GM21529 (cell line): ENCODE measurements around the gene C11orf86.

Experiments
- ATAC-seq: cut with Tn5 transposase; IDR thresholded peaks from one replicate; pipeline ENCODE4 v1.9.1; 2021; ENCODE audit not compliant: unreplicated experiment

C11orf86 gene

DNA sequence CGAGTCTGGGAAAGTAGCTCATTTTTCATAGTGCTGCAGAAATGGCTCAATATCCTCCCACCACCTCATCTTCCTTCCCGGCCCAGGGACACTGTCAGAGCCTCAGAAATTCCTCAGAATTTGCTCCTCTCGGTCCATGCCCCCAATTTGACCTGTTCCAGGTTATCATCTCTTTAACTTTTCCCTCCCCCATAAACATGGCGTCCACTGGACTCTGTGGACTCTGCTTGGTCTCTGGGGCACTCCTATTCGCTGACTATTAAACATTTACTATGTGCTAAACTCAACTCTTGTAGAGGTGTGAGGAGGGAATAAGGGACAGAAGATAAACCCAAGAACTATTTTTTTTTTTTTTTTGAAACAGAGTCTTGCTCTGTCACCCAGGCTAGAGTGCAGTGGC is 8.8 kb upstream of the C11orf86 start:
- no peak for ATAC-seq

GRCh38 chr11:66967670-66968425 is 7.3 kb upstream of the C11orf86 start:
- no peak for ATAC-seq

- no peak for ATAC-seq
These were observed 5.4 kb upstream of the C11orf86 start for GRCh38 chr11:66969584-66970225.

DNA sequence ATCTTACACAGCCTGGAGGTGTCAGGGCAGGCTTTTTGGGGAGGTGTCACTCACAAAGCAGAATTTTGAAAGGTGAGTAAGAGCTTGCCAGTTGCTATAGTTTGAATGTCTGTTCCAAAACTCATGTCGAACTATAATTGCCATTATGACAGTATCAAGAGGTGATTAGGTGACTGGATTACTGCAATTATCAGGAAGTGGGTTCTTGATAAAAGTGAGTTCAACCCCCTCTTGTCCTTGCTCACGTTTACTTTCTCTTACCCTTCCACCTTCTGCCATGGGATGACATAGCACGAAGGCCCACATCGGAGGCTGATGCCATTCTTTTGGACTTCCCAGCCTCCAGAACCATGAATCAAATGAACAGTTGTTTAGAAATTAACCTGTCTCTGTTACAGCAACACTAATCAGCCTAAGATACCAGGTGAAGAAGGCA is 4.7 kb upstream of the C11orf86 start:
- ATAC-seq, result no peak

- ATAC-seq, result no peak
These were observed 4.2 kb upstream of the C11orf86 start for GRCh38 chr11:66970807-66971442.

GRCh38 chr11:66971488-66971887 is 3.6 kb upstream of the C11orf86 start:
- no peak for ATAC-seq

DNA sequence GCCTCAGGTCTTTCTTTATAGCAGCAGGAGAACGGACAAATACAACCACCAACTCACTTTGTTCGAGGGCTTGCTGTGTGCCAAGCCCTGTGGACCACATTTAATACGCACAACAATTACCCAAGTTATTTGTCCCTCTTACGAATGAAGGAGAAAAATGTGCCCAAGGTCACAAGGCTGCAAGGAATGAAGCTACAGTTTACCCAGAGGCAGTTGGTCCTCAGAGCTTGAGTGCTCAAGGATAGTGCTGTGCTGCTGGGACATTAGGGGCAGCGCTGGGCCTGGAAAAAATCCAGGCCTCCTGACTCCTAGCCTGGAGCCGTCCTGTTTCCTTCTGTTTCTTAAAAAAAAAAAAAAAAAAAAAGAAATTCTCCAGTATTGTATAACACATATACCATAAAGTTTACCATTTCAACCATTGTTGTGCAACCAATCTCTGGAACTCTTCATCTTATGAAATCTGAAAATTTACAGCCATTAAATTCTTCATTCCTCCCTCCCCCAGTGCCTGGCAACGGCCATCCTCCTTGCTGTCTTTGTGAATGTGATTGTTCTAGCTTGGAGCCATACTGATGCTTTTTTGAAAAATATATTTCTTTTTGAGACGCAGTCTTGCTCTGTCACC is 1.0 kb upstream of the C11orf86 start:
- ATAC-seq, result no peak

DNA sequence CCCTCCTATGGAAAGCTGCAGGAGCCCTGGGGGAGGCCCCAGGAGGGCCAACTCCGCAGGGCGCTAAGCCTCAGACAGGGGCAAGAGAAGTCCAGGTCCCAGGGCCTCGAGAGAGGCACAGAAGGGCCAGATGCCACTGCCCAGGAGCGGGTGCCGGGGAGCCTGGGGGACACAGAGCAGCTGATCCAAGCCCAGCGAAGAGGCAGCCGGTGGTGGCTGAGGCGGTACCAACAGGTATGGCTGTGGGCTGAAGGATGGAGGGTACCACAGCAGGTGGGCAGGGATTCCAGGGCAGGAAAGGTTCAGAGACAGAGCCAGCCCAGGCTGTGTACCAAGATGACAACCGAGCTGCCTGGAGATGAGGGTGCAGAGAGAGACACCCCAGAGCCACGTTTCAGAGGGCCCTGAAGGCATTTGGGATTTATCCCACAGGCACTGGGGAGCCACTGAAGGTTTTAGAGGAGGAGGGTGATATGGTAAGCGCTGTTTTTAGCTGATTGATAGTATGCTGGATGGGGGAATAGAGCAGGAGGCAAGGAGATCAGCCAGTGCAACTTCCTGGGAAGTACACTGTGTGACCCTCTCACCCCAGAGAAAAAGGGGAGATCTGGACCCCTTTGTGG is 412 bp downstream of the C11orf86 start:
- no peak for ATAC-seq

DNA sequence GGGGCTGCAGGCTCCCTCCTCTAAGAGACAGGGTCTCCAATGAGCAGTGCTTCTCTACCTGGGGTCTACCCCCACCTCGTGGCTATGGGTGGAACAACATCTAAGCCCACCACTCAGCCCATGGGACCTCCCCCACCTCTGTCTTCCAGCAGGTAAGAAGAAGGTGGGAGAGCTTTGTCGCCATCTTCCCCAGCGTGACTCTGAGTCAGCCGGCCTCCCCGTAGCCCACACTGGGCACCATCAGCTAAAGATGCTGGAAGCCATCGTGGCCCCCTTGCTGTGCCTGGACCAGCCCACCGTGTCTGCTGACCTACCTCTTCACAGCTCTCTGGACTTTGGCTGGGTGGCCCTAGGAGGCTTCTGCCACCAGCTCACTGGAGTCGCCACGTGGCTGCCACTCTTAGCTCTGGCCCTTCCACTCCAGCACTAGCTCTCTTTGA is 944 bp downstream of the C11orf86 start:
- ATAC-seq, result no peak

DNA sequence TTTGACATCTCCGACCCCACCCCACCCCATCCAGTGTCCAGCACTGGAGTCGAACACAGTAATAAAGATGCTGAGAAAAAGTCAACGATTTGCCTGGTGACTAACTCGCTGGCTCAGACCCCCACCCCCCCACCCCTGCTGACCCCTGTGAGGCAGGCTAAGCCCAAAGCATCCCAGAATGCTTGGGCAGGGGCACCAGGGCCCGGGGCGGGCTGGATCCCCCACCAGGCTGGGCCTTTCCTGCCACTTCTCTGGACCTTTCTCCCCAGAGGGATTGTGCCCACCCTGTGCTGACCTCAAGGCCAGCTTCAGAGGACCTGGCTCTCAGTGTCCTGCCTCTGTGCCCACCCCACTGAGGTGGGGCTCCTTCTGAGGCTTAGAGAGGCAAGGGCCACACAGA is 1.8 kb downstream of the C11orf86 start:
- no peak for ATAC-seq

DNA sequence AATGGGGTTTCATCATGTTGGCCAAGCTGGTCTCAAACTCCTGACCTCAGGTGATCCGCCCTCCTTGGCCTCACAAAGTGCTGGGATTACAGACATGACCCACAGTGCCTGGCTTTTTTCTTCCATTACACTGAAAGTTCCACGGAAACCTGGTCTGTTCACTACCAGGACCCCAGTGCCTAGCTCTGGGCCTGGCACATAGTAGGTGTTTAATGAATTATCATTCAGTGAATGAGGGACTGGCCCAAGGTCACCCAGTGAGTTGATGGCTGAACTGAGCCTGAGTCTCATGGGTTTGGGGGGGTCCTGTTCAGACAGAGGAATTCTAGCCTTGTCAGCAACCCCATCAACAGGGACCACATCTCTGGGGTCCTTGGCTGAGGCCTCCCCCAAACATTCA is 3.1 kb downstream of the C11orf86 start:
- ATAC-seq, result no peak

DNA sequence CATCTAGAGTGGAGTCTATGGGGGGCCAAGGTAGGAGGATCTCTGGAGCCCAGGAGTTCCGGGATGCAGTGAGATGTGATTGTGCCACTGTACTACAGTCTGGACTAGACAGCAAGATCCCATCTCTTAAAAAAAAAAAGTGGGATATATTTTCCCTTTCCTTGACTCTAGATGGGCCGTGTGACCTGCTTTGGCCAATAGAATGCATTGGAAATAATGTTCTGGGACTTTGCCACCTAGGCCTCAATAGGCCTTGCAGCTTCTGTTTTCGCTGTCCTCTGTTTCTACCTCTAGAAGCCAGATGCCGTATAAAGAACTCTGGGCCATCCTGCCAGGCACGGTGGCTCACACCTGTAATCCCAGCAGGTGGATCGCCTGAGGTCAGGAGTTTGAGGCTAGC is 3.6 kb downstream of the C11orf86 start:
- no peak for ATAC-seq

DNA sequence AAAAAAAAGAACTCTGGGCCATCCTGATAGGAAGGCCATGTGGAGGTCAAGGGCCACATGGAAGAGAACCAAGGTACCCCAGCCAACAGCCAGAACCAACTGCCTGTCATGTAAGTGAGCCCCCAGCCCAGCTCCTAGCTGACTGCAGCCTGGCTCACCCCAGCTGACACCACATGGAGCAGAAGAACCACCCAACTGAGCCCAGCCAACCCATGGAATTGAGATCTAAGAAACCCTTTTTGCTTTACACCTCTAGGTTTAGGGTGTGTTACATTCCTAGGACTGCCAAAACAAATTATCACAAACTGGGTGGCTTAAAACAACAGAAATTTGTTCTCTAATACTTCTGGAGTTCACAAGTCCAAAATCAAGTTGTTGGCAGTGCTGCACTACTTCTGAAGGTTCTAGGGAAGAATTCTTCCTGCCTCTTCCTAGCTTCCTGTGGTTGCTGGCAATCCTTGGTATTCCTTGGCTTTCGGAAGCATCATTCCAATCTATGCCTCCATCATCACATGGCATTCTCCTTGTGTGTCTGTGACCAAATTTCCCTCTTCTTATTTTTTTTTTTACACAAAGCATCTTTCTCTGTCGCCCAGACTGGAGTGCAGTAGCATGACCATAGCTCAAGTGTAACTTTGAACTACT is 4.4 kb downstream of the C11orf86 start:
- ATAC-seq, result no peak

- no peak for ATAC-seq
These were observed 7.0 kb downstream of the C11orf86 start for GRCh38 chr11:66981976-66982578.

DNA sequence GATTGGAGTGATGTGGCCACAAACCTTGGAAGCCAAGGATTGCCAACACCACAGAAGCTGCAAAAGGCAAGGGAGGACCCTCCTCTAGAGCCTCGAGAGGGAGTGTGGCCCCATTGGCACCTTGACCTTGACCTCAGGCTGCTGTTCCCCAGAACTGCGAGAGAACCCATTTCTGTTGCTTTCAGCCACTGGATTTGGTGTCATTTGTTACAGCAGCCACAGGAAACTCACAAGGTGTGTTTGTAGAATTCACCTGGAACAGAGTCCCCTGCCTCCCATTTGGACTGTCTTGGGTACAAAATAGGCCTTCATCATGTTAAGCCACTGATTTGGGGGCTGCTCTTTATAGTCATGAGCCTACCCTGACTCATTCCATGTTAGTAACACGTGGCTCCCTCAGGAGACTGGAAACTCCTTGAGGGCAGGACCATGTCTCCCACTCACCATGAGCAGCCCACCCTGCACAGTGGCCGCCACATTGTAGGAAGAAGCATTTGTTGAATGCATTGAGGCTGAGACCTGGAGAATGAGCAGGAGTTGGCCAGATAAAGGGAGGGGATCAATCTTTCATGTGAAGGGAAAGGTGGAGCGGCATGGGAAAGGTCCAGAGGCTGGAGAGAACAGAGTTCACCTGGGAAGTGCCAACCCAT is 8.3 kb downstream of the C11orf86 start:
- no peak for ATAC-seq

DNA sequence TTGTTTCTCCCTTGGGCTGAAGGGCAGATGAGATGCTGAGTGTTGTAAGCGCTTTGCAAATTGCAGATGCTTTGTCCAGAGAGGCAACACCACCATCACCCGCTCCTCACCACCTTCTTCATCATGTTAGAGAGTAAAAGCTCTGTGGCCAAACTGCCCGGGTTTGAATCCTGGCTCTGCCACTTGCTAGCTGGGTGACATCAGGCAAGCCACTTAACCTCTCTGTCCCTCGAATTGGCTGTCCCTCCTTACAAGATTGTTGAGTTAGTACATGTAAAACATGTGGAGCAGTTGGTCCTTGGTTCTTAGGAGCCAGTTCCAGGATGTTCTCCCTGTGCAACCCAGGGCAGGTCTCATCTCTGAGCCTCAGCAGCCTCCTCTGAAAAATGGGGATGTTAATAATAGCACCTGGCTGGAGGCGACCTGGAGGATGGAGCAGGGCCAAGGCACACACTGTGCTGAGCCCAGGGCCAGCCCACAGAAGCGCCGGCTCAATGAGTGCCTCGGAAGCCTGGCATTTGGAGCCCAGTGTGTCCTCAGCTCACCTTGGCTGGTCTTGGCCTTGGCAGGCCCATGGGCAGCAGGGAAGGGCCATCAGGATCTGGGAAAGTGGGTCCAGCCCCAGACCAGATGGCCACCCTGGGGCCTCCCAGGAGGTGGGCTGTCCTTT is 10.5 kb downstream of the C11orf86 start:
- no peak for ATAC-seq

DNA sequence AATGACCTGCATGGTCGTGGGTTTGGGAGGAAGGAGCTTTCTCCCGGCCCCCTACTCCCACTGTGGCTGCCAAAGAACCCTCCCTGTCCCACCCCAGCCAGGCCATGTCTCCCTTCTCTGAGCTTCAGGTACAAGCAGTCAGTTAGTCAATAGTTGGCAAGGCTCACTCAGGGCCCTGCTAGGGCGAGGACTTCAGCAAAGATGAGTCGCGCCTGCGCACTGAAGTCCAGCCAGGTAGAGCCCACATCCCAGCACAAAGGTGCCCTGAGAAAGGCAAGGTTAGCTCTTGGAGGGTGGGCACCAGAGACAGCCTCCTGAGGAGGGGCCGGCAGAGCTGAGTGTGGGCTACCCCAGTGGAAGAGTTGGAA is 11.1 kb downstream of the C11orf86 start:
- ATAC-seq, result no peak

DNA sequence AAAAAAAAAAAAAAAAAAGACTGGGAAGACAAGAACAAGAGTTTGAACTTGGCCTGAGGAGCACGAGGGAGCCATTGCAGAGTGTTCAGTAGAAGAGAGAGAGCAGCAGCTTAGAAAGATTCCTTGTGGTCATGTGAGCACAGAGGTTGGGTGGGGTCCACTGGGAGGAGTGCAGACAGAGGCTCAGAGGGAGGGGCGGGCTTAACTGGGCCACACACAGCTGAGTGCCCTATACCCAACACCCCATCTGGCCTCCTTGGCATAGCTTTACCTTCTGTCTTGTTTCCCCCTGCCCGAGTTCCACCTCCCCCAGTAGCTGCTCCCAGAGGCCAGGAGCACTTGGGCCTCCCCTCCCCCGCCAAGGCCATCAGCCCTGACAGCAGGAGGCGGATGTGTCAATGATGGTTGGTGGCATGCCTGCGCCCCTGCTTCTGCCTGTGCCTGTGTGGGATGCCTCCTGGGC is 12.1 kb downstream of the C11orf86 start:
- ATAC-seq, result no peak

- ATAC-seq, result no peak
These were observed 13.0 kb downstream of the C11orf86 start for GRCh38 chr11:66987924-66988637.
